ENCODE measurements around the gene ZSCAN10. TPM values are rescaled to one million over a fixed set of nuclear protein-coding genes. Genes with fewer than 3 reads are reported as not detected.
"Not testable (repeated sequence)": the region's sequence is repeated elsewhere in the genome, so short reads cannot be mapped to it uniquely, and the experiment has no call there.

Gene ZSCAN10
- total RNA-seq, 2 experiments from 2014 or later: 0.29 to 0.35 TPM

DNA sequence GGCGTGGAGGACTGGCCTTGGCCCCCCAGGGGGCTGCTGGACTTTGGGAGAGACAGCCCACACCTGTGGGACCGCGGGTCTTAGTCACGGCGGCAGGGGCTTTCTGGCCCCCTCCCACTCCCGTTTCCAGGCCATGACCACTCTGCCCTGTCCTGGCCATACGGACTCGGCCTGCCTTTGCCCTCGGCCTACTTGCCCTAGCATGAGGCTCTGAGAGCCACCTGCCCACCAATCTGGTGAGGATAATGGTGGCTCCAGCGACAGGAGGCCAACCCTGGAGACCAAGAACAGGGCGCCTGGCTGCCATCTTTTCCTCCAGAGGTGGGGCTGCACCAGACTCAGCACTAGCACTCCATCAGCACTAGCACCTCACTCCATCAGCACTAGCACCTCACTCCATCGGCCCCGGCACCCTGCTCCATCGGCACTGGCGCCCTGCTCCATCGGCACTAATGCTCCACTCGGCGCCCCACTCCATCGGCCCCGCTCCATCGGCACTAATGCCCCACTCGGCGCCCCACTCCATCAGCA, 42.8 kb upstream of the ZSCAN10 start:
- no peak overlapping the region for H3K4me3 Mint-ChIP-seq
- DNase-seq: no peak
- CTCF ChIA-PET: interaction anchor here (0.7 to 1.1 kb wide), 2 partner anchors 12 to 232 kb away, joined by 3 read pairs; no protein-coding TSS in a partner anchor
- no peak overlapping the region for H3K27ac Mint-ChIP-seq
- no peaks in the 10 kb centered on the region for H3K9me3 Mint-ChIP-seq
- POLR2A ChIA-PET: no interaction called here
- H3K27me3 Mint-ChIP-seq: no peaks in the 10 kb centered on the region
- peaks cover 3% of the 10 kb centered on the region for H3K4me1 Mint-ChIP-seq
- H3K36me3 Mint-ChIP-seq (ENCODE audit: low read depth): peaks cover 15% of the 10 kb centered on the region

DNA sequence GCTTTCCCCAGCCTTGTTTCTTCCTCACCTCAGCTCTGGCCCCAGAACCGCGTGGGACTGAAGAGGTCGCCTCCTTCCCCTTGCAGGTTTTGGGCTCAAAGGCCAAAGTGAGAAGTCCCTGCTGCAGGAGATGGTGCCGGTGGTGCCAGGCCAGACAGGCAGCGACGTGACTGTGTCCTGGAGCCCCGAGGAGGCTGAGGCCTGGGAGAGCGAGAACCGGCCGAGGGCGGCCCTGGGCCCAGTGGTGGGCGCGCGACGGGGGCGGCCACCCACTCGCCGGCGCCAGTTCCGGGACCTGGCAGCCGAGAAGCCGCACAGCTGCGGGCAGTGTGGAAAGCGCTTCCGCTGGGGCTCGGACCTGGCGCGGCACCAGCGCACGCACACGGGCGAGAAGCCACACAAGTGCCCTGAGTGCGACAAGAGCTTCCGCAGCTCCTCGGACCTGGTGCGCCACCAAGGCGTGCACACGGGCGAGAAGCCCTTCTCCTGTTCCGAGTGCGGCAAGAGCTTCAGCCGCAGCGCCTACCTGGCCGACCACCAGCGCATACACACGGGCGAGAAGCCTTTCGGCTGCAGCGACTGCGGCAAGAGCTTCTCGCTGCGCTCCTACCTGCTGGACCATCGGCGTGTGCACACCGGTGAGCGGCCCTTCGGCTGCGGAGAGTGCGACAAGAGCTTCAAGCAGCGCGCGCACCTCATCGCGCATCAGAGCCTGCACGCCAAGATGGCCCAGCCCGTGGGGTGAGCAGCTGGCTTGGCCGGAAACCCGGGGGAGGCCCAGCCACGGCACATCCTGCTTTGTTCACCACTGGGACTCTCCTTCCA, 41.7 kb upstream of the ZSCAN10 start:
- H3K36me3 Mint-ChIP-seq (ENCODE audit: low read depth): peaks cover 16% of the 10 kb centered on the region
- H3K4me1 Mint-ChIP-seq: peaks cover 9% of the 10 kb centered on the region
- no peaks in the 10 kb centered on the region for H3K9me3 Mint-ChIP-seq
- no peaks in the 10 kb centered on the region for H3K27me3 Mint-ChIP-seq
- H3K27ac Mint-ChIP-seq: no peak overlapping the region
- ChIA-PET CTCF (interaction anchor here (1.2 to 2.9 kb wide), 2 partner anchors 10 to 11 kb away, joined by 3 to 14 read pairs; no protein-coding TSS in a partner anchor), POLR2A (no interaction called here)
- no peak for DNase-seq
- H3K4me3 Mint-ChIP-seq: no peak overlapping the region

DNA sequence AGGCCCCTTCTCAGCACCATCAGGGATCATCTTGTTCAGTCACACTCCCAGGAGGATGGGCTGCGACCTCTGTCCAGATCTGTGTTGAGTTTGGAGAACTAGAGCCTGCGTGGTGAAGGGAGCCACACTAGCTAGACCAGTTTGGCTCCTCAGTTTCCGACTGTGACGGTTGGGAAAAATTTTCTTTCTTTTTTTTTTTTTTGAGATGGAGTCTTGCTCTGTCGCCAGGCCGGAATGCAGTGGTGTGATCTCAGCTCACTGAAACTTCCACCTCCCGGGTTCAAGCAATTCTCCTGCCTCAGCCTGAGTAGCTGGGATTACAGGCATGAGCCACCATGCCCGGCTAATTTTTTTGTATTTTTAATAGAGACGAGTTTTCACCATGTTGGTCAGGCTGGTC, 40.5 kb upstream of the ZSCAN10 start:
- H3K27me3 Mint-ChIP-seq, H3K9me3 Mint-ChIP-seq, DNase-seq, H3K27ac Mint-ChIP-seq, H3K4me3 Mint-ChIP-seq, POLR2A ChIA-PET: not testable (repeated sequence)
- peaks cover 13% of the 10 kb centered on the region for H3K4me1 Mint-ChIP-seq
- CTCF ChIA-PET: interaction anchor here (0.6 to 2.9 kb wide), 5 partner anchors 8 to 15 kb away, joined by 3 to 14 read pairs (median 3); no protein-coding TSS in a partner anchor
- peaks cover 16% of the 10 kb centered on the region for H3K36me3 Mint-ChIP-seq (ENCODE audit: low read depth)

DNA sequence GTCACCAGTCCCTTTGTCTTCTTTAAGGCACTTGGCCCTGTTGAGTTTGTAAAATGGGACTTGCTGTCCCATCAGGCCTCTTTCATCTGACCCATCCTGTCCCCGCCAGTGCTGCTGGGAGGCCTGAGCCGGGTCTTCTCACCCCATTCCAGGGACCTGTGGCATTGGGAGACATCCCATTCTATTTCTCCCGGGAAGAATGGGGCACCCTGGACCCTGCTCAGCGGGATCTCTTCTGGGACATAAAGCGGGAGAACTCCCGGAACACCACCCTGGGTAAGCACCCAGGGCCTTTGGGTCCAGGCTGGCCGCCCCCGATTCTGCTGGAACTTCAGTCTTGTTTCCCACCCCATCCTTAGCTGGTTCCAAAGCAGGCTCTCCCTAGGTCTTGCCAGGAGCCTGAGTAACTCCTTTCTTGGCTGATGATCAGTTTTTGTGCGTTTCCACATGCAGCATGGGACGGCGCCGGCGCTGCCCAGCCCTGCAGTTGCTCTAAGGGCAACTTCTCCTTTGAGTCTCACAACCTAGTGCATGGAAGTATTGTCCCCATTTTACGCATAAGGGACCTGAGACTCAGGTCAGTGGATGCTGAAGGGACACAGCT, 39.8 kb upstream of the ZSCAN10 start:
- Mint-ChIP-seq H3K27ac (no peak overlapping the region), H3K9me3 (no peaks in the 10 kb centered on the region), H3K36me3 (ENCODE audit: low read depth) (peaks cover 16% of the 10 kb centered on the region), H3K27me3 (no peaks in the 10 kb centered on the region), H3K4me3 (no peak overlapping the region), H3K4me1 (peaks cover 13% of the 10 kb centered on the region)
- ChIA-PET POLR2A (no interaction called here), CTCF (interaction anchor here (0.6 to 2.9 kb wide), 5 partner anchors 9 to 16 kb away, joined by 3 to 14 read pairs (median 3); no protein-coding TSS in a partner anchor)
- DNase-seq: no peak

DNA sequence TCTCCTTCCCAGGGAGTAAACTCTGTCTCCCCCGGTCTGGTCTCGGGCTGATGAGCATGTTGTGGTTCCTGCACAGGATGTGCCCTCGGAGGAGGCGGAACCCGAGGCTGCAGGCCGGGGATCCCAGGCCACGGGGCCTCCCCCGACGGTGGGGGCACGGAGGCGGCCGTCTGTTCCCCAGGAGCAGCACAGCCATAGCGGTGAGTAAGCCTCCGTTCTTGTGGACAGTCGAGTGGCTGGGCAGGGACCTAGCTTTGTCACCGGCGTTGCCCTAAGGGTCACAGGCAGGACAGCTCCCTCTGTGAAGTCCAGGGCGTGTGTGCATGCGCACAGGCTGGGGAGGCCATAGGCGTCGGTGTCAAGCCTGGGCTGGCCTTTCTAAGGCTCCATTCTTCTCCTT, 39.2 kb upstream of the ZSCAN10 start:
- H3K27ac Mint-ChIP-seq: no peak overlapping the region
- ChIA-PET POLR2A (no interaction called here), CTCF (interaction anchor here (1.3 to 11.6 kb wide), 4 partner anchors 9 to 36 kb away, joined by 3 to 153 read pairs (median 9); no protein-coding TSS in a partner anchor)
- no peak for DNase-seq
- peaks cover 16% of the 10 kb centered on the region for H3K36me3 Mint-ChIP-seq (ENCODE audit: low read depth)
- no peak overlapping the region for H3K4me3 Mint-ChIP-seq
- H3K4me1 Mint-ChIP-seq: peaks cover 17% of the 10 kb centered on the region
- no peaks in the 10 kb centered on the region for H3K9me3 Mint-ChIP-seq
- H3K27me3 Mint-ChIP-seq: no peaks in the 10 kb centered on the region

GRCh38 chr16:3137267-3137666, 38.2 kb upstream of the ZSCAN10 start:
- ChIA-PET CTCF (interaction anchor here (0.5 to 11.6 kb wide), 7 partner anchors 10 to 169 kb away, joined by 3 to 153 read pairs (median 4); no protein-coding TSS in a partner anchor), POLR2A (no interaction called here)
- Mint-ChIP-seq H3K4me1 (peaks cover 22% of the 10 kb centered on the region), H3K27ac (no peak overlapping the region), H3K36me3 (ENCODE audit: low read depth) (peaks cover 15% of the 10 kb centered on the region), H3K27me3 (no peaks in the 10 kb centered on the region), H3K4me3 (no peak overlapping the region), H3K9me3 (no peaks in the 10 kb centered on the region)
- no peak for DNase-seq

DNA sequence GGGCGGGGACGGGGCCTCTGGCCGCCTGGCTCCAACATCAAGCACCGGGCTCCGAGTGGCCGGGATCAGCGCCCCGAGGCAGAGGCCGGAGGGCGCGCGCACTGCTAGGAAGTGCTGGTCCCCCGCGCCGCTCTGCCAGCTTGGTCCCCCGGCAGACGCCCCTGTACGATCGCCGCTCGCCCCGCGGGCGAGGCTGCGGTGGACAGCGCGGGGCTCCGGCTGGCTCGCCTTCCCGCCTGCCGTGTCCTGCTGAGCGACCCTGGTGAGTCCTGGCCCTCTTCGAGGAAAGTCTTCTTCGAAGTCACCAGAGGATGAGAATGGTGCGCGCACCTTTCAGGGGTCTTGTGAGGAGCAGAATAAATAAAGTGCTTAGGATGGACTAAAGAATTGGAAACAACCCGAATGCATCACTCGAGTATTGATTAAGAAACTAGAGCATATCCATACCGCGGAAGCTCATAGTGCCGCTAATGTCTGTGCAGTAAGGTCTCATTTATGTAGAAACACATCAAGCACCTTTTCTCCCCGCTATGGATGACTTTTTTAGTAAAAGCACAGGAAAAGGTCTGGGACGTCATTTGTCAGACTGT, 36.1 kb upstream of the ZSCAN10 start:
- Mint-ChIP-seq H3K27ac (peak overlapping the region; percentile 86), H3K4me3 (peak overlapping the region; percentile 98), H3K9me3 (no peaks in the 10 kb centered on the region), H3K4me1 (peaks cover 31% of the 10 kb centered on the region), H3K36me3 (ENCODE audit: low read depth) (peaks cover 15% of the 10 kb centered on the region), H3K27me3 (no peaks in the 10 kb centered on the region)
- CTCF ChIA-PET: interaction anchor here (0.8 to 11.6 kb wide), 15 partner anchors 10 to 107 kb away, joined by 3 to 153 read pairs (median 4); no protein-coding TSS in a partner anchor
- POLR2A ChIA-PET: interaction anchor here (0.6 to 1.3 kb wide), 3 partner anchors 9 to 368 kb away, joined by 3 read pairs; no protein-coding TSS in a partner anchor
- peak; percentile 21 for DNase-seq

GRCh38 chr16:3134338-3135125, 35.4 kb upstream of the ZSCAN10 start, which contains the start of gene ZNF213:
Gene ZNF213 (plus strand): TSS chr16:3135029. CDS start chr16:3137281, 2,252 bp downstream.
- H3K27me3 Mint-ChIP-seq: no peaks in the 10 kb centered on the region
- CTCF ChIA-PET: interaction anchor here (0.8 to 11.6 kb wide), 17 partner anchors 9 to 106 kb away, joined by 3 to 153 read pairs (median 4); no protein-coding TSS in a partner anchor
- peaks cover 36% of the 10 kb centered on the region for H3K4me1 Mint-ChIP-seq
- POLR2A ChIA-PET: interaction anchor here (0.6 to 1.3 kb wide), 4 partner anchors 10 to 369 kb away, joined by 3 read pairs; partner anchors contain the start of gene IL32
- DNase-seq: peak; percentile 97
- H3K27ac Mint-ChIP-seq: peak within 1 kb of the TSS; percentile 95
- peak within 1 kb of the TSS; percentile 98 for H3K4me3 Mint-ChIP-seq
- peaks cover 19% of the 10 kb centered on the region for H3K36me3 Mint-ChIP-seq (ENCODE audit: low read depth)
- no peaks in the 10 kb centered on the region for H3K9me3 Mint-ChIP-seq

DNA sequence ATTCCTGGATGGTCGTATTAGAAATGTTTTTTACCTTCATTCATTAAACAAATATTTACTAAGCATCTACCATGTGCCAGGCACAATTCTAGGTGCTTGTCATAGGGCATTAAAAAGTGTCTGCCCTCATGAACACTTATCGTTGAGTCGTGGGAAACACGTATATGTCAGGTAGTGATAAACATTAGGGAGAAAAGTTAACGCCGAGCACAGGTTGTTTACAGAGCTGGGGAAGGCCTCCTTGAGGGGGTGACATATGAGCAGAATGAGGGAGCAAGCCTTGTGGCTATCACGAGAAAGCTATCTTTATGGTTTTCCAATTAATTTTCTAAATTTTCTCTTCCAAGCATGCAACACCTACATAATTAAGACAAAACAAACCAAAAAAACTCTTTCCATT, 34.8 kb upstream of the ZSCAN10 start:
- H3K27me3 Mint-ChIP-seq: no peaks in the 10 kb centered on the region
- no peak for DNase-seq
- no peaks in the 10 kb centered on the region for H3K9me3 Mint-ChIP-seq
- H3K36me3 Mint-ChIP-seq (ENCODE audit: low read depth): peaks cover 21% of the 10 kb centered on the region
- peak overlapping the region; percentile 95 for H3K27ac Mint-ChIP-seq
- ChIA-PET POLR2A (interaction anchor here (0.6 kb wide), 1 partner anchor 68 kb away, joined by 3 read pairs; the partner anchor contains the start of gene IL32), CTCF (interaction anchor here (1.0 to 11.6 kb wide), 12 partner anchors 8 to 106 kb away, joined by 3 to 153 read pairs (median 4); no protein-coding TSS in a partner anchor)
- peak overlapping the region; percentile 98 for H3K4me3 Mint-ChIP-seq
- peaks cover 40% of the 10 kb centered on the region for H3K4me1 Mint-ChIP-seq

DNA sequence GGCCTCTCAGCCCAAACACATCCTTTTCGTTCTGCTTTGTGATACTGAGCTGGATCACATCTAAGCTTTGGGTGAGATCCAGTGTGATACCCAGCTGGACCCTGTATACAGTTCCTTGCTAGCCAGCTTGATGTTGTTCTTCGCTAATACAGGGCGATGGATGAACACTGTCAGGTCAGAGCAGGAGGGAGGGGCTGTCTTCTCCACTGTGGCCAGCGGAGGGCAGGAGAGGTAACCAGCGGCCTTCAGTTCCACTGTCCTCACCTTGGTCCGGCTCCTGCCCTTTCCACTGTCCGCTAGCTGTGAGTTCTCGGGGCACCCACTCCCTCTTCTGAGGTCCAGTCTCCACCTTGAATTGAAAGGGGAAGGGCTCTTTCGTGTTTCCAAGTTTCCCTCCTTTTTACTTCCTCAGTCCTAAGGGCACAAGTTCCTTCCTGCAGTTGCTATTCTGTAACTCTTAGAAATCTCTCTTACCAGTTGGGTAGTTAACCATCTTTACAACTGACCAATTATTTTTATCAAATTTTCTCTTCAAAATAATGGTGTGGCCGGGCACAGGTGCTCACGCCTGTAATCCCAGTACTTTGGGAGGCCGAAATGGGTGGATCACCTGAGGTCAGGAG, 32.8 kb upstream of the ZSCAN10 start:
- peaks cover 53% of the 10 kb centered on the region for H3K4me1 Mint-ChIP-seq
- ChIA-PET POLR2A (interaction anchor here (0.6 kb wide), 1 partner anchor 138 kb away, joined by 3 read pairs; no protein-coding TSS in a partner anchor), CTCF (interaction anchor here (0.9 to 11.6 kb wide), 14 partner anchors 9 to 103 kb away, joined by 3 to 153 read pairs (median 7); no protein-coding TSS in a partner anchor)
- peaks cover 31% of the 10 kb centered on the region for H3K36me3 Mint-ChIP-seq (ENCODE audit: low read depth)
- H3K9me3 Mint-ChIP-seq: no peaks in the 10 kb centered on the region
- no peak overlapping the region for H3K27ac Mint-ChIP-seq
- peak; percentile 70 for DNase-seq
- H3K27me3 Mint-ChIP-seq: no peaks in the 10 kb centered on the region
- no peak overlapping the region for H3K4me3 Mint-ChIP-seq

All from activated CD4-positive, alpha-beta T cell treated with anti-CD3 and anti-CD28 coated beads, Interleukin-2, amount 10 ng/mL, durations not matched to agents 7 days and 5 days (primary cell).